Adipose tissue (tissue), 3 donors: Measurements from ENCODE around the gene PATL2. TPM values are rescaled to one million over a fixed set of nuclear protein-coding genes. Genes with fewer than 3 reads are reported as not detected.
"Not testable (repeated sequence)": the region's sequence is repeated elsewhere in the genome, so short reads cannot be mapped to it uniquely, and the experiment has no call there.

Experiments used
- H3K27ac ChIP-seq: one replicate; pipeline ENCODE4 v1.5.1; 2013; ENCODE audit warnings: low read depth, low read length
- WGBS, 3 donors: extraction: QIAGEN DNeasy Blood & Tissue Kit; methylation state at CpG; one replicate each; pipeline ENCODE4 v1.1.7; 2013; 5-methylcytosine and 5-hydroxymethylcytosine counted together
- polyA plus RNA-seq, 3 donors: library from polyadenylated mRNA; stranded (reverse); fragments of 200-250 nt; gene quantifications; one replicate each; pipeline ENCODE4 v1.2.3, GENCODE V29; 2013
- donor health status: healthy with polysubstance abuse.
- donor health status: Bipolar disorder and iron deficiency.
- donor health status: healthy.

The PATL2 gene
- polyA plus RNA-seq, 3 donors, result 0.47 to 0.54 TPM; not detected in 1

DNA sequence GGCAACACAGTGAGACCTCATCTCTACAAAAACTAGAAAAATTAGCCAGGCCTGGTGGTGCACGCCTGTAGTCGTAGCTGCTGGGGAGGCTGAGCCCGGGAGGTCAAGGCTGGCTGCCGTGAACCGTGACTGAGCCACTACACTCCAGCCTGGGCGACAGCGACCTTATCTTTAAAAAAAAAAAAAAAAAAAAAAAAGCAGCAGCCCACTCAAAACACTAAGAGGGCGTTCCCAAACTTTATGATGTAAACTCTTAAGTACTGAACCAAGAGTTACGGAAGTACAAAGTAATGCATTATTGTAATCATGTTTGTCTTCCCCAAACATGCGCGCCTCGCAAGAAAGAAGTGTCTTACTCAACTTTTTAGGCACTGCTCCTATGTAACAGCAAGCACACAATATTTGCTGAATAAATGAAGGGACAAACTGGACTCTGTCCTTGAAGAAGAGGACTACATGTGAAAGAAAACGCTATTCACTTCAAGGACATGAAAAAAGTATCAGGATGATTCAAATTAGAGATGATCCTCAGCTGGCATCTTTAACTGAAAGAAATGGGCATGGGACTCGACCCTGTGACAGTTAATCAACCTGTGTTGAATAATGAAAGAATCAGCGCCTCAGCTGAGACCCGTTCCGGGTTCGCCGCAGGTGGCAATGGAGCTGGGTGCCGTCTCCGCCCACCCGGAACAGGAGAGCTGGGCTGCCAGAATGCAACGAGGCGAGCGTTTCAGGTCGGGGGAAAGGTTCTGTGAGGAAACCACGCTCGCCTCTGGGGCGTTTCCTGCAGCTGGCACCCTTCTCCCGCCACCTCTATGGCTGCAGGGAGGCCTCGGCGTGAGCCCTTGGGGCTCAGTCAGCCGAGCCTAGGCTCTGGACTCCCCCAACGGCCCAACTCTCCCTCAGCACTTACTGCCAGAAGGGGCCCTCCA is 48.4 kb downstream of the PATL2 start:
- H3K27ac ChIP-seq, result peak overlapping the region; percentile 82
- WGBS, 3 donors, result 6 to 13% (median 9%) methylated on average over 34 of the region's 34 CpGs

DNA sequence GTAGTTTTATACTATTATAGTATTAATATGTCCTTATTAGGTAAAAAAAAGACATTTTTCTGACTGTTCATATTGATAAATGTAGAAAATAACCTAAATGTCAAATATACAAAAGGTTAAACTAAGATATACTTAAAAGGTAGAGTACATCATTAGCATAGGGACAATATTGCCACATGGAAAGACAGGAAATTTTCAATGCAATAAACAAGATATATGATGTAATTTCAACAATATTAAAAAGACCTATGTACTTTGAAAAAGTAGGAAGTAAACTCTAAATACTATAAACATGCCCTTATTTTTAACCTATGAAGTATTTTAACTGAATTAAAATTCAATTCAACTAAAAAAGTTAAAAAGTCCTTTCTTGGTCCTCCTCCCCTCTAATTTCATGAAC is 49.5 kb downstream of the PATL2 start:
- no peak overlapping the region for H3K27ac ChIP-seq

DNA sequence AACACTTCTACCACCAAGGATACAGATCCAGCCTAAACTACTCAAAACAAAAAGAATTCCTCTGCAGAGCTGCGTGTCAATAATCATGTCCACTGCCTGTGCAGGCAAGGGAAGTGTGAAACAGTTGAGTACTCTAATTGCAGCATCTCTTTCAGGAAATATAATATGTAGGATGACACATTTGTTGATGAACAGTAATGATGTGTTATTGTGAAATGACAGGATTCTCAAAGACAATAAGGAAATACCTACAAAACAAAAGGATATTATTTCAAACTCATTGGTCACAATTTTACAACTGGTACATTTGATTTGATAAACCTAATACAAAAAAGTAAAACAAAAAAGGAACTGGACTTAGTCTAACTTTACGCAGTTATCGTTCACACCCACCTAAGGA is 52.1 kb downstream of the PATL2 start:
- 77 to 97% (median 78%) methylated on average over 3 of the region's 3 CpGs for WGBS, 3 donors
- H3K27ac ChIP-seq, result no peak overlapping the region

DNA sequence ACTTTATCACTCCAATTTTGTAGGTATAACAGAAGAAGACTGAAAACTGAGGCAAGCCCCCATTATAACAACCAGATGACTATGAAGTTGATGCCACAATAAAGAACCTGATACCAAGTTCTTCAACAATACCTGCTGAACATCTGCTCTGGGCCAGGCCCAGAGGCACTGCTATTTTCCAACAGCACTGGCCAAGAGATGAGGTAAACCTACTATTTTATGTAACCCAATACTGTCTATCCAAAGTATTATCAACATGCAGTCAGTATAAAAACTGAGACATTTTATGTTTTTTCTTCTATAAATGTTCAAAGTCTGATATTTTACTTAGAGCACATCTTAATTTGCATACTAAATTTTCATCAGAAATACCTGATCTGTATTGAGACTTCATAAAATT is 53.7 kb downstream of the PATL2 start:
- no peak overlapping the region for H3K27ac ChIP-seq

DNA sequence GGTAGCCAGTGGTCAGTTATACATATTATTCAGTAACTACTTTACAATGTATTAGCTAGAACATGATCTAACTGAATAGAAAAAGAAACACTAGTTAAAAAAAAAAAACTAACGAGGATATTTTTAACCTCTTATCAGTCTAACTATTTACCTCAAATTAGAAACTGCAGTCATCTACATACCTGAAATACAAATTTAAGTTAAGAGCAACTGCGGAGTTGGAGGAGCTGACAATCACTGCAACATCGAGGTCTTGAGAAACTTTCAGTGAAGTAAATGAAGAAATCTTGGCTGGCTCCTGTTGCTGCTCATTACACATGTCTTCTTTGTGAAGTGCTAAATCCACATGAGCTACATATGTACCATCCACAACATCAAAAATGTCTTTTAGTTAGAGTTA is 54.2 kb downstream of the PATL2 start:
- no peak overlapping the region for H3K27ac ChIP-seq
- 77 to 83% (median 78%) methylated on average over 3 of the region's 3 CpGs for WGBS, 3 donors

DNA sequence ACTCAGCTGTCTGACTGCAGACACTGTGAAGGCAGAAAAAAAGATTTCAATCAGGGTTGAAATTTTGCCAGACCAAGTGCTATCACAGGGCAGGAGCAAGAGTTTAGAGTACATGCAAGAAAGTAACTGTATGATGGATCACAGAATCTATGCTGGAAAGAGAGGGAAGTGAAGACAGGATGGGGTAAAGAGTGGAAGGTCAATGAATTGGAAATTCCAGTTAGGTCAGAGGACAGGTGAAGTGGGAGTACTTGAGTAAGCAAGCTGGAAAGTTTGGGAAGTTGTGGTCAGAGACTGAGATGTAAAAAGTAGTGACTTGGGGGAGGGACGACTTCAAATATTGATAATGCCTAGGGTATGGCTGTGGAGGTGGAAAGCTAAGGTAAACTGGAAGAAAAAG is 54.8 kb downstream of the PATL2 start:
- WGBS, 3 donors, result 77 to 94% (median 92%) methylated on average over 1 of the region's 1 CpG
- H3K27ac ChIP-seq, result no peak overlapping the region

DNA sequence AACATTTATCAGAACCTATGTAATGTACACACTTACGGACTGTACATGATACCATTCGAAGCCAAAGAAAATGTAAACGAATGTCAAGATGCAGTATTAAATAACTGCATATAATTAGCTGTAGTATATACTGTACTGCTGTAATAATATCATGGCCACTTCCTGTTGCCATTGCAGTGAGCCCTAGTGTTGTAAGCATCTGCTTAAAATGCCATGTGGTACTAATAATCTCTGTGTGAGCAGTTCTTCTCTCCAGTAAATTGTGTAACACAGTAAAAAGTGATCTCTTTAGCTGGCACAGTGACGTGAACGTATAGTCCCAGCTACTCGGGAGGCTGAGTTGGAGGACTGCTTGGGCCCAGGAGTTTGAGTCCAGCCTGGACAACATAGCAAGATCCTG is 56.3 kb downstream of the PATL2 start:
- H3K27ac ChIP-seq, result no peak overlapping the region
- WGBS, 3 donors, result 83 to 92% (median 87%) methylated on average over 6 of the region's 6 CpGs

DNA sequence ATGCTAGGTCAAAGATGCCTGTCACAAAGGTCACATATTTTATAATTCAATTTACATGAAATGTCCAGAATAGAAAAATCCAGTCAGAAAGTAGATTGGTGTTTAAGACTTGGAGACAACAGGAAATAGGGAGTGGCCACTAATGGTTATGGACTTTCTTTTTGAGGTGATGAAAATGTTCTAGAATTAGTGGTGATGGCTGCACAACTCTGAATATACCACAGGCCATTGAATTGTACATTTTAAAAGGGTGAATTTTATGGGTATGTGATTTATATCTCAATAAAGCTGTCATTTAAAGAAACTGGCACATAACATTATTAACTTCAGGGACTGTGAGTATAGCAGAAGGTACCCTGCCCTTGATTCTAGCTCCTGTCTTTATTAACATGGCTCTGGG is 63.5 kb downstream of the PATL2 start:
- H3K27ac ChIP-seq, result no peak overlapping the region

DNA sequence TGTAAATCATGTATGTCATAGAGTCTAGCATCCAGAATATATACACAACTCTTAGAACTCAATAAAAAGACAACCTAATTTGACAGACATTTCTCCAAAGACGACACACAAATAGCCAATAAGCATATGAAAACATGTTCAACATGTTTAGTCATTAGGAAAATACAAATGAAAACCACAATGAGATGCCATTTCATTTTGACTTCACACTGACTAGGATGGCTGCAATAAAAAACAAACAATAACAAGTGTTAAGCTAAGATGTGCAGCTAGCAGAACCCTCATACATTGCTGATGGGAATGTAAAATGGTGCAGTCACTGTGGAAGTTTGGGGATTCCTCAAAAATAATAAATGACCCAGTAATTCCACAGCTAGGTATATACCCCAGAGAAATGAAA is 64.1 kb downstream of the PATL2 start:
- WGBS, 3 donors, result 95 to 100% (median 96%) methylated on average over 1 of the region's 1 CpG

DNA sequence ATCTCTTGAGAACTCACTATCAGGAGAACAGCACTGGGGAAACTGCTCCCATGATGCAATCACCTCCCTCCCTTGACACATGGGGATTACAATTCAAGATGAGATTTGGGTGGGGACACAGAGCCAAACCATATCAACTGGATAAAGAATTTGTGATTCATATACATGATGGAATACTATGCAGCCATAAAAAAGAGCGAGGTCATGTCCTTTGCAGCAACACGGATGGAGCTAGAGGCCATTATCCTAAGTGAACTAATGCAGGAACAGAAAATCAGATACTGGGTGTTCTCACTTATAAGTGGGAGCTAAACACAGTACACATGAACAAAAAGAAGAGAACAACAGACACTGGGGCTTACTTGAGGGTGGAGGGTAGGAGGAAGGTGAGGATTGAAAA is 64.7 kb downstream of the PATL2 start:
- WGBS, 3 donors, result 98 to 100% (median 98%) methylated on average over 2 of the region's 2 CpGs
- no peak overlapping the region for H3K27ac ChIP-seq

More for the DNA sequence above, 64.1 kb downstream of the PATL2 start:
- H3K27ac ChIP-seq, result no peak overlapping the region

DNA sequence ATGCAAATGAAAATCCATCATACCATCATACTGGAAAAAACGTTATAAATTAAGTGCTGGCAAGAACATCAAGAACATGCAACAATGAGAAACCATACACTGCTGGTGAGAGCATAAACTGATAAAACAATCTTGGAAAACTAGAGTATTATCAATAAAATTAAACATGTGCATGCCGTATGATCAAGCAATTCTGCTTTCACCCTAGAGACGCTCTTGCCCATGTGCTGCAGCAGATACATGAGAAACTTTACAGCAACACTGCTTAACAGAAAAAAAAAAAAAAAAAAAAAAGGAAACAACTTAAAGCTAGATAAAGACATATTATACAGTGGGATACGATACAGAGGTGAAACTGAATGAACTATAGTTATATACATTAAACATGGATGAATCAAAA is 69.5 kb downstream of the PATL2 start:
- 75 to 90% (median 90%) methylated on average over 4 of the region's 4 CpGs for WGBS, 3 donors
- H3K27ac ChIP-seq, result no peak overlapping the region

DNA sequence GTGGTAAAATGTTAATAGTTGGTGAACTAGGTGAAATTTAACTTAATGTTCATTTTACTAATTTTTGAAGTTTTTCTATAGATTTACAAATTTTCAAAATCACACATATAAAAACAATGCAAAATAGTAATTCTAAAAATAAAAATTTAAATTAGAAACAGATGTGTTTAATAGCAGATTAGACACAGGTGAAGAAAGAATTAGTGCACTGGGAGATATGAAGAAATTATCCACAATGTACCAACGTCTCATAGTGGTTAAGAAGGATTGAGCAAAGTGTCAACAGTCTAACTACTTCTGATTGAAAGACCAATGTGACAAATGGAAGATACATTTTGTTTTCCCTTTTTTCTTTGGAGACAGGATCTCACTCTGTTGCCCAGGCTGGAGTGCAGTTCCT is 74.1 kb downstream of the PATL2 start:
- no peak overlapping the region for H3K27ac ChIP-seq
- WGBS, 3 donors, result 70 to 87% (median 77%) methylated on average over 1 of the region's 1 CpG

DNA sequence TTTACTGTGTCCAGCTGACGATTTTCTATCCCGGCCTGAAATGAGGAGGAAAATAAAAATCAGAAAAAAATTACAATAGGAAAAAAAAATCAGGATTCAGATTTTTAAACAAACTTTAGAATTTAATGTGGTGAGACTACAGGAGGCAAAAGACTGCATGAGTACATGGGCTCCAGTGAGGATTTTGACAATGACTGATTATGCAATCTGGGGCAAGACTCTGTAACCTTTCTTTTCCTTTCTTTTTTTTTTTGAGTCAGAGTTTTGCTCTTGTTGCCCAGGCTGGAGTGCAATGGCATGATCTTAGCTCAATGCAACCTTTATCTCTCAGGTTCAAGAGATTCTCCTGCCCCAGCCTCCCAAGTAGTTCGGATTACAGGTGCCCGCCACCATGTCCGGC is 77.5 kb downstream of the PATL2 start:
- 96 to 98% (median 97%) methylated on average over 5 of the region's 5 CpGs for WGBS, 3 donors
- no peak overlapping the region for H3K27ac ChIP-seq

DNA sequence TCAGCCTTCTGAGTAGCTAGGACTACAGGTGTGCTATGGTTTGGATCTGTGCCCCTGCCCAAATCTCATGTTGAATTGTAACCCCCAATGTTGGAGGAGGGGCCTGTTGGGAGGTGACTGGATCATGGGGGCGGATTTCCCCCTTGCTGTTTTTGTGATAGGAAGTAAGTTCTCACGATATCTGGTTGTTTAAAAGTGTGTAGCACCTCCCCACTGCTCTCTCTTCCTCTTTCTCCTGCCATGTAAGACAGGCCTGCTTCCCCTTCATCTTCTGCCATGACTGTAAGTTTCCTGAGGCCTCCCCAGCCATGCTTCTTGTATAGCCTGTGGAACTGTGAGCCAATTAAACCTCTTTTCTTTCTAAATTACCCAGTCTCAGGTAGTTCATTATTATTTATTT is 85.8 kb downstream of the PATL2 start:
- H3K27ac ChIP-seq, result not testable (repeated sequence)
- WGBS, 3 donors, result 65 to 90% (median 81%) methylated on average over 2 of the region's 2 CpGs

DNA sequence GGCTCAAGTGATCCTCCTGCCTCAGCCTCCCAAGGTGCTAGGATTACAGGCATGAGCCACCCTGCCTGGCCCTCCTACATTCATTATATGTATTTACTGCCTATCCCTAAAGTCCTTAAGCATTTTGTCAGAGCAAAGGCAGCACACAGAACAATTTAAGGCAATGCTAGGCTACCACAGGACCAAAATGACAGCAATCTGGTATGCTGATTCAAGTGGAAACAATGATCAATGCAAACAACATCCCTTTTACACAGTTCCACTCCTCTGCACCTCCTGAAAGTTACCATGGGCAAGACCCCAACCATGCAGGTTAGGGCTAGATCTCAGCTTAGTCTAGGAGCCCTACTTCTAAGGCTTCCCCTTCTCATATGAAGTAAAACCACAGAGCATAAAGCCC is 87.9 kb downstream of the PATL2 start:
- H3K27ac ChIP-seq, result no peak overlapping the region

DNA sequence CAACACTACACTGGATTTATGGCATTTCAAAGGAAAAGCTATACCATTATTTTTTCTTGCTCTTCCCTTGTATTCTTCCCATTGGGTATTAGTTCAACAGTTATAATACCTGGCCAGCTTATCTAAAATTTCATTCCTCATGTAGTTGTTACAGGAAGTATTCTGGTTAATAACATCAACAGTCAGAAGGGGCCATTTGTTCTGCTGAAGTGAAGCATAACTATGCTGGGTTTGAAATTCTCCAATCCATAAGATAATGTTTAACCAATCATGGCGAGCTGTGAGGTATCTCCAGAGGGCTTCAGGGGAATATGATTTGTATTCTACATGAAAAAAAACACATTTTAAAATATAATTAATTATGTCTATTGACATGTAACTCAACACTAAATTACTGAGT is 91.0 kb downstream of the PATL2 start:
- no peak overlapping the region for H3K27ac ChIP-seq
- WGBS, 3 donors, result 81 to 98% (median 96%) methylated on average over 1 of the region's 1 CpG

DNA sequence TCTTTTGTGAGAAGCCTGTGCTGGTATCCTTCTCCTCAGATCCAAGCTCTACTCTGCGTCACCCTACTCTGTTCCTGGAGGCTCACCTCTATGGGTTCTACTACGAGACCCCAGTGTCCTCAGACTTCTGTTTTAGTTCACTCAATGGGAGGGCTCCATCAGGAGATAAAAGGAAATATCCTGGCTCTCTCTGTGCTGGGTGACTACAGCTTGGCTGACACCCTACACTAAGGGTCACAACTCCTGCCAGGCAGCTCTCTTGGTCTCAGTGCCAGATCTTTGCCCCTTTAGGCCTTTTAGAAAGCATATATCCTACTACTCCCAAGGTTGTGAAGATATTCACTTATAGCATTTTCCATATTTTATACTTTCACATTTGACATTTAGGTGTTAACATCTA is 94.1 kb downstream of the PATL2 start:
- 96 to 100% (median 97%) methylated on average over 2 of the region's 2 CpGs for WGBS, 3 donors

More for the DNA sequence above, 94.1 kb downstream of the PATL2 start:
- H3K27ac ChIP-seq, result no peak overlapping the region
